PC-9 (cell line): Measurements from ENCODE around the gene RAB28. TPM values are rescaled to one million over a fixed set of nuclear protein-coding genes. Genes with fewer than 3 reads are reported as not detected.

Experiments
- BruUV-seq: library from RNA; stranded (reverse); fragments of 400-500 nt; replicated peaks from 2 replicates; lab custom pipeline; 2021; lab: Mats Ljungman, UMichigan
- CTCF ChIA-PET: fragments of 300-600 bp; sonication (Branson Sonifier 250); formaldehyde crosslinking; loops from one replicate; lab custom pipeline; 2022; ENCODE audit warnings: antibody characterized with exemption; lab: Charles Lee
- POLR2A ChIA-PET: fragments of 300-600 bp; sonication (Branson Sonifier 250); formaldehyde crosslinking; loops from one replicate; lab custom pipeline; 2022; ENCODE audit warnings: antibody characterized with exemption; ENCODE audit not compliant: unreplicated experiment; lab: Charles Lee
- DNase-seq, 2 experiments: peaks; one replicate each; pipeline versions ENCODE4 v3.0.0 to v3.0.0-alpha.2; 2015 to 2022; ENCODE audit warnings: mixed read lengths in 1 of 2
- H2AFZ ChIP-seq: fragments of 200-600 bp; sonication (generic); 2 replicates; pipeline ENCODE4 v1.8.1; 2017; ENCODE audit warnings: antibody characterized with exemption
- H3F3A ChIP-seq: fragments of 200-600 bp; sonication (generic); 2 replicates; pipeline ENCODE4 v1.8.1; 2017; ENCODE audit warnings: antibody characterized with exemption, mild to moderate bottlenecking, low read depth; ENCODE audit not compliant: insufficient read depth
- H3K27ac ChIP-seq: fragments of 200-600 bp; sonication (generic); 2 replicates; pipeline ENCODE4 v1.6.1; 2016; ENCODE audit warnings: mixed run types
- H3K27me3 ChIP-seq: fragments of 200-600 bp; sonication (generic); 2 replicates; pipeline ENCODE4 v1.6.1; 2016; ENCODE audit warnings: low read depth, mixed run types; ENCODE audit not compliant: insufficient read depth
- H3K36me3 ChIP-seq: fragments of 200-600 bp; sonication (generic); 2 replicates; pipeline ENCODE4 v1.6.1; 2016; ENCODE audit warnings: low read depth, mixed run types
- H3K4me1 ChIP-seq: fragments of 200-600 bp; sonication (generic); replicated peaks from 2 replicates; pipeline ENCODE4 v1.6.1; 2016; ENCODE audit warnings: mixed run types; ENCODE audit not compliant: insufficient read depth
- H3K4me2 ChIP-seq: fragments of 200-600 bp; sonication (generic); 2 replicates; pipeline ENCODE4 v1.6.1; 2017; ENCODE audit warnings: mixed run types
- H3K4me3 ChIP-seq: fragments of 200-600 bp; sonication (generic); 2 replicates; pipeline ENCODE4 v1.6.1; 2016; ENCODE audit warnings: mixed run types
- H3K79me2 ChIP-seq: fragments of 200-600 bp; sonication (generic); 2 replicates; pipeline ENCODE4 v1.6.1; 2017; ENCODE audit warnings: low read depth, mixed run types
- H3K9me2 ChIP-seq: fragments of 200-600 bp; sonication (generic); 2 replicates; pipeline ENCODE4 v1.8.1; 2017; ENCODE audit warnings: mild to moderate bottlenecking; ENCODE audit not compliant: insufficient read depth
- H3K9me3 ChIP-seq: fragments of 200-600 bp; sonication (generic); 2 replicates; pipeline ENCODE4 v1.8.1; 2016; ENCODE audit warnings: low read depth; ENCODE audit not compliant: insufficient read depth
- H4K20me1 ChIP-seq: fragments of 200-600 bp; sonication (generic); 2 replicates; pipeline ENCODE4 v1.8.1; 2017; ENCODE audit not compliant: insufficient read depth
- CTCF ChIP-seq: fragments of 200-600 bp; sonication (generic); conservative IDR thresholded peaks from 2 replicates; pipeline ENCODE4 v1.6.1; 2017; ENCODE audit warnings: mixed run types, antibody characterized with exemption, mild to moderate bottlenecking, moderate library complexity
- EZH2 ChIP-seq: fragments of 200-600 bp; sonication (generic); IDR thresholded peaks from 2 replicates; pipeline ENCODE4 v1.8.0; 2017; ENCODE audit warnings: antibody characterized with exemption, low read depth
- intact Hi-C: fragments of 100-400 bp; cut with micrococcal nuclease; formaldehyde crosslinking; loops from one replicate; pipeline ENCODE4 v1.10.0; 2022; ENCODE audit not compliant: unreplicated experiment
- total RNA-seq: library from RNA; stranded (reverse); gene quantifications from 2 replicates; pipeline ENCODE4 v1.2.3, GENCODE V29; 2021

Gene RAB28
- total RNA-seq, 1 experiment from 2014 or later, result 17.5 TPM

DNA sequence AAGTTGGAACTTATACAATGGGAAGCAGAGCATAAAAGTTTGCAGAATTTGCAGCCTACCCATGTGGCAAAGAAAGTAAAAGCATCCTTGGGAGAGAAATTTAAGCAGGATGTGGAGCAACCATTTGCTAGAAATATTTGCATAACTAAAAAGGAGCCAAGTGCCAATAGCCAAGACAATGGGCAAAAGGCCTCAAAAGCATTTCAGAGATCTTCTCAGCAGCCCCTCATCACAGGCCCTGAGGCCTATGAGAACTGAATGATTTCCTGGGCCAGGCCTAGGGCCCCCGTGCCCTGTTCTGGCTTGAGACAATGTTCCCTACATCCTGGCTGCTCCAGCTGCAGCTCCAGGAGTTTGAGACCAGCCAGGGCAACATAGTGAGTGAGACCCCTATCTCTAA, 25.3 kb upstream of the RAB28 start:
- no peak for DNase-seq
- CTCF ChIA-PET, result no interaction called here

DNA sequence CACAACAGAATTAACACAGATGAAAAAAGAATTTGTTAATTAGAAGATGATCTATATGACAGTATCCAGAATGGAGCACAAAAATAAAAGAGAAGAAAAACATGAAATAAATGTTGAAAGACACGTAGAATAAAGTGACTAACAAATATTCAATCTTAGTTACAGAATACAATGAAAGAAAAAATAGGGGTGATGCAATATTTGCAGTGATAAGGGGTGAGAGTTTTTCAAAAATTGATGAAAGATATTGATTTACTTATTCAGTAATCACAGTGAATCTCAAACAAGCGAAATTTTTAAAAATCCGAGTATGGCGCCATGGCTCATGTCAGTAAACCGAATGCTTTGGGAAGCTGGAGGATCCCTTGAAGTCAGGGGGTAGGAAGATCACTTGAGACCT, 20.2 kb upstream of the RAB28 start:
- Histone ChIP-seq H3K27ac (no peak overlapping the region), H3K9me3 (no peaks in the 10 kb centered on the region), H3K36me3 (no peaks in the 10 kb centered on the region), H3F3A (no peaks in the 10 kb centered on the region), H2AFZ (no peak overlapping the region), H3K79me2 (no peaks in the 10 kb centered on the region), H3K4me1 (no peaks in the 10 kb centered on the region), H4K20me1 (no peaks in the 10 kb centered on the region), H3K4me2 (no peak overlapping the region), H3K9me2 (no peaks in the 10 kb centered on the region; the same call in 1 of the 2 replicates), H3K4me3 (no peak overlapping the region), H3K27me3 (no peaks in the 10 kb centered on the region)
- POLR2A ChIA-PET, result no interaction called here
- intact Hi-C loops, result no loop called here
- CTCF ChIA-PET, result no interaction called here
- DNase-seq, result no peak
- BruUV-seq, result no TSS peak
- no peak for TF ChIP-seq CTCF
- TF ChIP-seq EZH2, result no peak

More for the DNA sequence above, 25.3 kb upstream of the RAB28 start:
- POLR2A ChIA-PET, result no interaction called here
- intact Hi-C loops, result no loop called here
- Histone ChIP-seq H3K4me3 (no peak overlapping the region), H3K4me2 (no peak overlapping the region), H3F3A (no peaks in the 10 kb centered on the region), H2AFZ (no peak overlapping the region), H3K79me2 (no peaks in the 10 kb centered on the region), H3K9me3 (no peaks in the 10 kb centered on the region), H4K20me1 (no peaks in the 10 kb centered on the region), H3K9me2 (no peaks in the 10 kb centered on the region), H3K27me3 (no peaks in the 10 kb centered on the region), H3K27ac (no peak overlapping the region), H3K4me1 (no peaks in the 10 kb centered on the region), H3K36me3 (no peaks in the 10 kb centered on the region)
- BruUV-seq, result no TSS peak
- TF ChIP-seq EZH2 (no peak), CTCF (no peak)

GRCh38 chr4:13498469-13498868, 14.3 kb upstream of the RAB28 start:
- H2AFZ ChIP-seq, result no peak overlapping the region
- no peaks in the 10 kb centered on the region; the same call in 1 of the 2 replicates for H3K9me2 ChIP-seq
- H3K27me3 ChIP-seq, result no peaks in the 10 kb centered on the region
- H3K4me1 ChIP-seq, result no peaks in the 10 kb centered on the region
- TF ChIP-seq CTCF, result no peak
- TF ChIP-seq EZH2, result no peak
- no peak overlapping the region for H3K4me2 ChIP-seq
- no peaks in the 10 kb centered on the region for H3K79me2 ChIP-seq
- ChIA-PET POLR2A (no interaction called here), CTCF (no interaction called here)
- BruUV-seq, result no TSS peak
- no peaks in the 10 kb centered on the region for H3F3A ChIP-seq
- no peak overlapping the region for H3K4me3 ChIP-seq
- no peaks in the 10 kb centered on the region for H4K20me1 ChIP-seq
- no peaks in the 10 kb centered on the region for H3K36me3 ChIP-seq
- no peaks in the 10 kb centered on the region for H3K9me3 ChIP-seq
- intact Hi-C loops, result no loop called here
- DNase-seq, result no peak
- no peak overlapping the region for H3K27ac ChIP-seq
